ENCODE results near the gene DRG1. TPM values are rescaled to one million over a fixed set of nuclear protein-coding genes. Genes with fewer than 3 reads are reported as not detected.

DRG1 gene
- total and polyA plus RNA-seq, 2 experiments from 2014 or later = 55.2 to 71.0 TPM

DNA sequence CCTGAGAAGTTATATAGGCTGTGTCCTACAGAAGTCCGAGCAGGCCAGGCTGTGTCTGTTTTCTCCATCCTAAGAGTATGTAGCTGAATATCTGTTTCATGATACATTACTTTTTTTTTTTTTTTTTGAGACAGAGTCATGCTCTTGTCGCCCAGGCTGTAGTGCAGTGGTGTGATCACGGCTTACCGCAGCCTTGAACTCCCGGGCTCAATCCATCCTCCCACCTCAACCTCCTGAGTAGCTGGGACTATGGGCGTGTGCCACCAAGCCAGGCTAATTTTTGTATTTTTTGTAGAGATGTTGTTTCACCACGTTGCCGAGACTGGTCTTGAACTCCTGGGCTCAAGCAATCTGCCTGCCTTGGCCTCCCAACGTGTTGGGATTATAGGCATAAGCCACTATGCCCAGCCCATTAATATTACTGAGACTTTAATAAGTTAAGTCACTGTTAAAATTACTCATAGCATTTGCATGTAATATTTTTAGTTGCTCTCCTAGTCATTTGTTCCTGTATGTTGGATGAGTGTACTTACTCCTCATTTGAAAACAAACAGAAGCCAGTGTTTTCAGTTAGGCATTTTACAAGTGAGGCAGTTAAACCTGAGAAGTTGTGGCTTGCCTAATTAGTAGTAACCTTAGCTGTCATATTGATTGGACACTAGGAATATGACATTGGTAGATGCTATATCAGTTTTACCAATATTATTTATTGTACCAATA, 26.1 kb downstream of the DRG1 start:
- H3K27me3 ChIP-seq = no peaks in the 10 kb centered on the region
- no peak overlapping the region for H3K27ac ChIP-seq
- no peak overlapping the region for H3K4me2 ChIP-seq
- H3K36me3 ChIP-seq (replicated peaks; ENCODE audit: insufficient read depth, low read depth) = no peaks in the 10 kb centered on the region
- no peak overlapping the region for H3K4me3 ChIP-seq
- TF ChIP-seq, protein P1, sequence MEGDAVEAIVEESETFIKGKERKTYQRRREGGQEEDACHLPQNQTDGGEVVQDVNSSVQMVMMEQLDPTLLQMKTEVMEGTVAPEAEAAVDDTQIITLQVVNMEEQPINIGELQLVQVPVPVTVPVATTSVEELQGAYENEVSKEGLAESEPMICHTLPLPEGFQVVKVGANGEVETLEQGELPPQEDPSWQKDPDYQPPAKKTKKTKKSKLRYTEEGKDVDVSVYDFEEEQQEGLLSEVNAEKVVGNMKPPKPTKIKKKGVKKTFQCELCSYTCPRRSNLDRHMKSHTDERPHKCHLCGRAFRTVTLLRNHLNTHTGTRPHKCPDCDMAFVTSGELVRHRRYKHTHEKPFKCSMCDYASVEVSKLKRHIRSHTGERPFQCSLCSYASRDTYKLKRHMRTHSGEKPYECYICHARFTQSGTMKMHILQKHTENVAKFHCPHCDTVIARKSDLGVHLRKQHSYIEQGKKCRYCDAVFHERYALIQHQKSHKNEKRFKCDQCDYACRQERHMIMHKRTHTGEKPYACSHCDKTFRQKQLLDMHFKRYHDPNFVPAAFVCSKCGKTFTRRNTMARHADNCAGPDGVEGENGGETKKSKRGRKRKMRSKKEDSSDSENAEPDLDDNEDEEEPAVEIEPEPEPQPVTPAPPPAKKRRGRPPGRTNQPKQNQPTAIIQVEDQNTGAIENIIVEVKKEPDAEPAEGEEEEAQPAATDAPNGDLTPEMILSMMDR (IDR thresholded peaks at IDR 0.05; ENCODE audit: poor library complexity) = no peak
- TF ChIP-seq EZH2 (IDR thresholded peaks at IDR 0.05; ENCODE audit: borderline replicate concordance) (no peak), EZH2phosphoT487 (IDR thresholded peaks at IDR 0.05; ENCODE audit: low read depth, severe bottlenecking, unreplicated experiment) (no peak)
- no peaks in the 10 kb centered on the region for H3K9me3 ChIP-seq (ENCODE audit: low read depth)
- WGBS (ENCODE audit: low lambda C conversion rate, missing lambda C conversion rate) = 94% methylated on average over 9 of the region's 9 CpGs
- no peak for DNase-seq (ENCODE audit: low spot score)
- no peaks in the 10 kb centered on the region for H3K4me1 ChIP-seq (ENCODE audit: insufficient read depth)
- H4K20me1 ChIP-seq (ENCODE audit: insufficient read depth, poor library complexity, severe bottlenecking) = no peaks in the 10 kb centered on the region
- no peaks in the 10 kb centered on the region for H3K9me2 ChIP-seq (replicated peaks; ENCODE audit: insufficient read depth)
- no peak overlapping the region for H2AFZ ChIP-seq
- H3K79me2 ChIP-seq = peaks cover 6% of the 10 kb centered on the region

DNA sequence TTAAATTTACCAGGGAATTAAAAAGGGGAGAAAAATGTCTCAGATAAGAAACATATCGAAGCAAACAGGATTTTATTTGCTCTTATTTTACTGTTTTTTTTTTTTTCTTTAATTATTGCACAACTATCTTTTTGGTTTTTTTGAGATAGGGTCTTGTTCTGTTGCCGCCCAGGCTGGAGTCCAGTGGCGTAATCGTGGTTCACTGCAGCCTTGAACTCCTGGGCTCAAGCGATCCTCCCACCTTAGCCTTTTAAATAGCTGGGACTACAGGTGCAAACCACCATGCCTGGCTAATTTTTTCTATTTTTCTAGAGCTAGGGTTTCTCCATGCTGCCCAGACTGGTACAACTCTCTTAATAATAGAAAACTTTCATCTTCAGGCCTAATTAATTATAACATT, 32.5 kb downstream of the DRG1 start:
- no peak overlapping the region for H2AFZ ChIP-seq
- H3K4me2 ChIP-seq = no peak overlapping the region
- peaks cover 7% of the 10 kb centered on the region for H3K36me3 ChIP-seq (replicated peaks; ENCODE audit: insufficient read depth, low read depth)
- no peaks in the 10 kb centered on the region for H3K9me2 ChIP-seq (replicated peaks; ENCODE audit: insufficient read depth)
- no peak for DNase-seq (ENCODE audit: low spot score)
- H4K20me1 ChIP-seq (ENCODE audit: insufficient read depth, poor library complexity, severe bottlenecking) = no peaks in the 10 kb centered on the region
- 94% methylated on average over 5 of the region's 5 CpGs for WGBS (ENCODE audit: low lambda C conversion rate, missing lambda C conversion rate)
- H3K9me3 ChIP-seq (ENCODE audit: low read depth) = no peaks in the 10 kb centered on the region
- H3K27me3 ChIP-seq = no peaks in the 10 kb centered on the region
- peaks cover 6% of the 10 kb centered on the region for H3K79me2 ChIP-seq
- H3K4me1 ChIP-seq (ENCODE audit: insufficient read depth) = no peaks in the 10 kb centered on the region
- no peak overlapping the region for H3K27ac ChIP-seq
- TF ChIP-seq EZH2 (IDR thresholded peaks at IDR 0.05; ENCODE audit: borderline replicate concordance) = no peak
- TF ChIP-seq EZH2phosphoT487 (IDR thresholded peaks at IDR 0.05; ENCODE audit: low read depth, severe bottlenecking, unreplicated experiment) = no peak
- TF ChIP-seq, protein P1 (IDR thresholded peaks at IDR 0.05; ENCODE audit: poor library complexity) = no peak
- no peak overlapping the region for H3K4me3 ChIP-seq

DNA sequence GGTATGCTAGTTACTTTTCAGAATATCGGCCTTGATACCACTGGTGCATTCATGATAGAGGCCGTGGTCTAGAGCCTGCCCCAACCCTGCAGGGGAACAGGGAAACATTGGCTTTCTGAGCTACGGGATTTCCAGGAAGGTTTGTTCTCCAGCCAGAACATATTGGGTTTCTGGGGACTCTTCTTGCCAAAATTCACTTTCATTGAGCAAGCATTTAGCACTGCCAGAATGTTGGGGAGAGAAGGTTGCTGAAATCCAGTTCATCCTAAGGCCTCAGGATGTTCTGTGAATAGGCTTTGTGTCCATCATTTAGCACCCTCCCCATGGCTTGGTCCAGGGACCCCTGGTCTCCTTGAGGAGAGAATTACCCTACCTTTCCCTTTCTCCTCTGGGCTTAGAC, 36.7 kb downstream of the DRG1 start:
- Histone ChIP-seq H3K4me2 (no peak overlapping the region), H3K27me3 (no peaks in the 10 kb centered on the region), H4K20me1 (ENCODE audit: insufficient read depth, poor library complexity, severe bottlenecking) (no peaks in the 10 kb centered on the region), H3K9me3 (ENCODE audit: low read depth) (no peaks in the 10 kb centered on the region), H3K9me2 (replicated peaks; ENCODE audit: insufficient read depth) (no peaks in the 10 kb centered on the region), H3K4me3 (no peak overlapping the region), H2AFZ (no peak overlapping the region), H3K27ac (no peak overlapping the region), H3K36me3 (replicated peaks; ENCODE audit: insufficient read depth, low read depth) (peaks cover 7% of the 10 kb centered on the region), H3K4me1 (ENCODE audit: insufficient read depth) (no peaks in the 10 kb centered on the region), H3K79me2 (no peaks in the 10 kb centered on the region)
- TF ChIP-seq, protein P1 (IDR thresholded peaks at IDR 0.05; ENCODE audit: poor library complexity) = no peak
- TF ChIP-seq EZH2 (IDR thresholded peaks at IDR 0.05; ENCODE audit: borderline replicate concordance) = no peak
- no peak for TF ChIP-seq EZH2phosphoT487 (IDR thresholded peaks at IDR 0.05; ENCODE audit: low read depth, severe bottlenecking, unreplicated experiment)
- DNase-seq (ENCODE audit: low spot score) = no peak
- 98% methylated on average over 3 of the region's 3 CpGs for WGBS (ENCODE audit: low lambda C conversion rate, missing lambda C conversion rate)
